HCT116 (cell line): ENCODE results near the gene MBOAT7.

Experiments
- CTCF ChIP-seq, 3 experiments: fragments of 200-600 bp in 1 of 3; sonication (generic) in 1 of 3; IDR thresholded peaks in 2 of 3; conservative IDR thresholded peaks in 1 of 3; 2 replicates each; pipeline ENCODE4 v1.5.1; 2012 to 2017; ENCODE audit warnings: low read depth in 2 of 3, low read length in 2 of 3, antibody characterized with exemption in 1 of 3, borderline replicate concordance in 1 of 3, control low read depth in 1 of 3, mild to moderate bottlenecking in 1 of 3, mixed read lengths in 1 of 3, mixed run types in 1 of 3, moderate library complexity in 1 of 3; ENCODE audit not compliant: insufficient read depth in 1 of 3
- EGR1 ChIP-seq: IDR thresholded peaks from 2 replicates; pipeline ENCODE4 v1.6.1; 2012; ENCODE audit warnings: low read depth
- EZH2 ChIP-seq: fragments of 200-600 bp; sonication (generic); IDR thresholded peaks from 2 replicates; pipeline ENCODE4 v1.6.1; 2017; ENCODE audit warnings: antibody characterized with exemption, mixed run types
- EZH2phosphoT487 ChIP-seq: fragments of 200-600 bp; IDR thresholded peaks from 2 replicates; pipeline ENCODE4 v1.6.1; 2018; ENCODE audit warnings: antibody characterized with exemption, borderline replicate concordance
- JUND ChIP-seq: IDR thresholded peaks from 2 replicates; pipeline ENCODE4 v1.6.1; 2012
- MAX ChIP-seq: IDR thresholded peaks from 2 replicates; pipeline ENCODE4 v1.6.1; 2012
- POLR2A ChIP-seq: IDR thresholded peaks from 2 replicates; pipeline ENCODE4 v1.7.0; 2011; ENCODE audit warnings: borderline replicate concordance; ENCODE audit not compliant: insufficient read depth, insufficient read length; ENCODE audit errors: extremely low read depth
- POLR2AphosphoS5 ChIP-seq: IDR thresholded peaks from 2 replicates; pipeline ENCODE4 v1.6.1; 2011; ENCODE audit warnings: mild to moderate bottlenecking, low read depth, low read length, moderate library complexity
- REST ChIP-seq: IDR thresholded peaks from 2 replicates; pipeline ENCODE4 v1.6.1; 2012; ENCODE audit warnings: low read depth
- SP1 ChIP-seq: IDR thresholded peaks from 2 replicates; pipeline ENCODE4 v1.6.1; 2012; ENCODE audit warnings: low read depth
- ZBTB33 ChIP-seq: IDR thresholded peaks from 2 replicates; pipeline ENCODE4 v1.6.1; 2011; ENCODE audit warnings: mild to moderate bottlenecking, low read length, moderate library complexity; ENCODE audit not compliant: insufficient replicate concordance; ENCODE audit errors: extremely low read depth
- ZNF274 ChIP-seq: fragments of 200-500 bp; sonication (Bioruptor generic); IDR thresholded peaks from 2 replicates; pipeline ENCODE4 v1.6.1; 2014; ENCODE audit warnings: mild to moderate bottlenecking, low read depth, low read length, inconsistent platforms

- TF ChIP-seq JUND (no peak), POLR2AphosphoS5 (peak; percentile 90), CTCF (IDR thresholded peaks at IDR 0.05 in 2 of 3, conservative IDR thresholded peaks at IDR 0.05 in 1 of 3; ENCODE audit: borderline replicate concordance in 1 of 3, insufficient read depth in 1 of 3, low read depth in 2 of 3, low read length in 2 of 3) (no peak), REST (no peak), EZH2 (no peak), ZNF274 (no peak), MAX (no peak; the same call in 1 of the 2 replicates), EGR1 (peak; percentile 98), POLR2A (peak; percentile 87), SP1 (peak; percentile 97), EZH2phosphoT487 (no peak), ZBTB33 (no peak)
Observed at GRCh38 chr19:54136864-54137698, 52.3 kb downstream of the MBOAT7 start.
